Right lobe of liver (tissue), 6 donors: ENCODE data around the gene EHF. TPM values are rescaled to one million over a fixed set of nuclear protein-coding genes. Genes with fewer than 3 reads are reported as not detected.

Experiments used
- ATAC-seq, 4 donors: fragments of 200-7000 bp; cut with Tn5 transposase; one replicate each; pipeline ENCODE4 v1.9.1; 2020; ENCODE audit warnings: mild to moderate bottlenecking in 4 of 4, moderate library complexity in 4 of 4
- DNase-seq, 3 donors: peaks; one replicate each; pipeline ENCODE4 v3.0.0-alpha.2; 2020
- H3K27ac ChIP-seq, 3 donors: fragments of 200-600 bp; one replicate each; pipeline ENCODE4 v1.8.0; 2022
- H3K27me3 ChIP-seq, 2 donors: fragments of 200-600 bp; one replicate each; pipeline ENCODE4 v1.8.0; 2022
- H3K36me3 ChIP-seq, 4 donors: fragments of 200-600 bp; sonication (generic) in 1 of 4; one replicate each; pipeline versions ENCODE4 v1.5.1 to v1.8.0; 2017 to 2022; ENCODE audit warnings: control low read depth in 1 of 4
- H3K4me1 ChIP-seq, 4 donors: fragments of 200-600 bp; sonication (generic) in 1 of 4; one replicate each; pipeline versions ENCODE4 v1.5.1 to v1.8.0; 2017 to 2022; ENCODE audit warnings: control low read depth in 1 of 4
- H3K4me3 ChIP-seq, 3 donors: fragments of 200-600 bp; one replicate each; pipeline ENCODE4 v1.8.0; 2022
- H3K9me3 ChIP-seq, 4 donors: fragments of 200-600 bp; sonication (generic) in 1 of 4; one replicate each; pipeline versions ENCODE4 v1.5.1 to v1.8.0; 2017 to 2022; ENCODE audit warnings: control low read depth in 1 of 4
- POLR2A ChIP-seq: fragments of 450-650 bp; IDR thresholded peaks from one replicate; pipeline ENCODE4 v1.6.1; 2017; ENCODE audit warnings: antibody characterized with exemption, mild to moderate bottlenecking
- WGBS: methylation state at CpG from one replicate; pipeline ENCODE4 v1.1.6; 2018; ENCODE audit warnings: low coverage, low lambda C conversion rate; ENCODE audit not compliant: insufficient coverage; ENCODE audit errors: missing lambda C conversion rate; 5-methylcytosine and 5-hydroxymethylcytosine counted together
- intact Hi-C, 2 donors: fragments of 100-400 bp; cut with DNase I; formaldehyde crosslinking; loops; one replicate each; pipeline versions ENCODE4 v1.11.2 to v1.14.1; 2022
- total RNA-seq, 6 experiments: library from RNA; depleted of rRNA in 2 of 6; stranded (reverse); fragments of >200 nt in 2 of 6; fragmentation: NEBNext Ultra II Directional in 3 of 6; extraction: Animal tissue kit (Norgen Biotek cat#: 25700) in 3 of 6; gene quantifications; one replicate each; pipeline versions ENCODE4 v1.1.0 to v1.2.4, GENCODE V29; 2016 to 2023
- TF ChIP-seq, protein P1 (sequence below), 4 donors: fragments of 200-600 bp in 3 of 4; fragments of 450-650 bp in 1 of 4; IDR thresholded peaks; one replicate each; pipeline versions ENCODE4 v1.5.1 to v1.8.0; 2016 to 2022; ENCODE audit warnings: antibody characterized with exemption in 4 of 4, mild to moderate bottlenecking in 2 of 4
- donor health status: DM: no; HTN: yes; CAD: no.
- donor health status: DM: no; HTN: no; CAD: no.
- donor health status: DM: no; HTN: no; CAD: no.
- donor health status: DM: no; HTN: yes; CAD: no.
- donor health status: DM: no; HTN: yes; CAD: no.

The EHF gene
- total RNA-seq, 6 experiments from 2014 or later, result 1.00 to 3.3 (median 1.5) TPM

DNA sequence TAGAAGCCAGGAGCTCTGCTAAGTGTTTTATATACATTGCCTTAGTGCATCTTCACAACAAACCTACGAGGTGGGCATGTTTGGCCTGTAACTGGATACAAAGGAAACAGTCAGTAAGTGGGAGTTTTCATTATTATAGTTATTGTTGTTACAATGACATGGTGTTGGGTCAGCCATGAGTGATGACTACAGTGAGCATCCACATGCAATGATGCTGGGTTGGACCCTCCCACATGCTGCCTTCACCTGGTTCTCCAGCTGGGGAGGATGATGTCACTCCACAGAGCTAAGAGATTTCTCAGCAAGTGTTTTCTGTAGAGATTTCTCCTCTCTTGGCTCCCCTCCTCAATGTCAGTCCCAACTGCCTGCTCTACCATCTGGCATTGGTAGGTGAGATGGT, 59.3 kb downstream of the EHF start:
- no peaks in the 10 kb centered on the region for H3K27me3 ChIP-seq
- no peaks in the 10 kb centered on the region for H3K4me1 ChIP-seq
- no peaks in the 10 kb centered on the region for H3K36me3 ChIP-seq
- H3K4me3 ChIP-seq, result no peak overlapping the region
- no peak for DNase-seq
- 60% methylated on average over 1 of the region's 1 CpG for WGBS
- ATAC-seq, result no peak
- TF ChIP-seq, protein P1, sequence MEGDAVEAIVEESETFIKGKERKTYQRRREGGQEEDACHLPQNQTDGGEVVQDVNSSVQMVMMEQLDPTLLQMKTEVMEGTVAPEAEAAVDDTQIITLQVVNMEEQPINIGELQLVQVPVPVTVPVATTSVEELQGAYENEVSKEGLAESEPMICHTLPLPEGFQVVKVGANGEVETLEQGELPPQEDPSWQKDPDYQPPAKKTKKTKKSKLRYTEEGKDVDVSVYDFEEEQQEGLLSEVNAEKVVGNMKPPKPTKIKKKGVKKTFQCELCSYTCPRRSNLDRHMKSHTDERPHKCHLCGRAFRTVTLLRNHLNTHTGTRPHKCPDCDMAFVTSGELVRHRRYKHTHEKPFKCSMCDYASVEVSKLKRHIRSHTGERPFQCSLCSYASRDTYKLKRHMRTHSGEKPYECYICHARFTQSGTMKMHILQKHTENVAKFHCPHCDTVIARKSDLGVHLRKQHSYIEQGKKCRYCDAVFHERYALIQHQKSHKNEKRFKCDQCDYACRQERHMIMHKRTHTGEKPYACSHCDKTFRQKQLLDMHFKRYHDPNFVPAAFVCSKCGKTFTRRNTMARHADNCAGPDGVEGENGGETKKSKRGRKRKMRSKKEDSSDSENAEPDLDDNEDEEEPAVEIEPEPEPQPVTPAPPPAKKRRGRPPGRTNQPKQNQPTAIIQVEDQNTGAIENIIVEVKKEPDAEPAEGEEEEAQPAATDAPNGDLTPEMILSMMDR (IDR thresholded peaks at IDR 0.05), result no peak
- no peak for TF ChIP-seq POLR2A
- intact Hi-C loops, result no loop called here
- H3K27ac ChIP-seq, result no peak overlapping the region
- H3K9me3 ChIP-seq, result no peaks in the 10 kb centered on the region

GRCh38 chr11:34680918-34681586, 60.2 kb downstream of the EHF start:
- Histone ChIP-seq H3K27ac (no peak overlapping the region), H3K36me3 (no peaks in the 10 kb centered on the region), H3K4me3 (no peak overlapping the region), H3K4me1 (no peaks in the 10 kb centered on the region), H3K27me3 (no peaks in the 10 kb centered on the region), H3K9me3 (no peaks in the 10 kb centered on the region)
- WGBS, result 91% methylated on average over 5 of the region's 5 CpGs
- DNase-seq, result no peak
- peak in 1 of 4 donors; percentile 57 for ATAC-seq
- intact Hi-C loops, result no loop called here
- no peak for TF ChIP-seq POLR2A
- TF ChIP-seq, protein P1 (IDR thresholded peaks at IDR 0.05), result no peak

DNA sequence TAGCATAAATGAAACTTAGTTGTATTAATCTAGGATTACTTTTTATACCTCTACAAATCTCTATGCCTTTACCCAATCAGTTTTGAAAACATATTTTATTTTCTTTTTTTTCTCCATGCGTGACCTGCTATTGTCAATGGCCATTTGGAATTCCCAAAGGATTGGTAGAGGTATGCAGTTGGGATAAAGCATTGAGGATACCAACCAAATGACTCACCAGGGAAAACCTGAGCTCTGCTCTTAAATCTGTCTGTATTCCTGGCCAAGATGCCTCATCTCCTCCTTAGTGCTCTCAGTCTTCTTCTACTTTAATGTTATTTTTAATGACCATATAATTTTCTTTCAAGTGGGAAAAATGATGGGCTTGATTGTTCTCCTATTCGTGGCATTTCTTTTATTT, 61.9 kb downstream of the EHF start:
- no peak for ATAC-seq
- Histone ChIP-seq H3K27ac (no peak overlapping the region), H3K27me3 (no peaks in the 10 kb centered on the region), H3K9me3 (no peaks in the 10 kb centered on the region), H3K36me3 (no peaks in the 10 kb centered on the region), H3K4me1 (no peaks in the 10 kb centered on the region), H3K4me3 (no peak overlapping the region)
- intact Hi-C loops, result no loop called here
- WGBS, result 72% methylated on average over 2 of the region's 2 CpGs
- DNase-seq, result no peak
- TF ChIP-seq, protein P1 (IDR thresholded peaks at IDR 0.05), result no peak
- TF ChIP-seq POLR2A, result no peak

DNA sequence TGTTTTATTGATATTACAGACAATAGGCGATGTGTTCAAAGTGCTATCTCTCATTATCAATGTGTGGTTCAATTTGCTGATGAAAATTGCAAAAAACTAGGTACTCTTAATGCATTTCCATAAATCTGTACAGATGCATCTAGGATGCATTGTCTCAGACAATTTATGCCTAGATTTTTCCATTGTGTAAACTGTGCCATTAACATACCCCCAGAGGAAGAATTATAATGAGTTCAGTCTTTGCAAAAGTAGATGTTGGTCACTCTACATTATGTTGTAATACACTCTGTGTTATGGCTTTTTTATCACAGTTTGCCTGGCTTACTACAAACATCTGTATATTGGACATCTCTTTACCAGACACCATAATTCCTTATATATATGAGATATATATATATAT, 62.5 kb downstream of the EHF start:
- WGBS, result 67% methylated on average over 1 of the region's 1 CpG
- intact Hi-C loops, result no loop called here
- DNase-seq, result no peak
- H3K36me3 ChIP-seq, result no peaks in the 10 kb centered on the region
- H3K4me3 ChIP-seq, result no peak overlapping the region
- H3K4me1 ChIP-seq, result no peaks in the 10 kb centered on the region
- no peak overlapping the region for H3K27ac ChIP-seq
- H3K9me3 ChIP-seq, result no peaks in the 10 kb centered on the region
- ATAC-seq, result no peak
- no peaks in the 10 kb centered on the region for H3K27me3 ChIP-seq
- no peak for TF ChIP-seq POLR2A
- TF ChIP-seq, protein P1 (IDR thresholded peaks at IDR 0.05), result no peak
